Measurements from ENCODE around the gene TPSG1. TPM values are rescaled to one million over a fixed set of nuclear protein-coding genes. Genes with fewer than 3 reads are reported as not detected.

The TPSG1 gene
- total RNA-seq, 1 donor from 2014 or later, result 2.3 TPM

- no peaks in the 10 kb centered on the region for H3K9me3 ChIP-seq
- TF ChIP-seq, protein P1, sequence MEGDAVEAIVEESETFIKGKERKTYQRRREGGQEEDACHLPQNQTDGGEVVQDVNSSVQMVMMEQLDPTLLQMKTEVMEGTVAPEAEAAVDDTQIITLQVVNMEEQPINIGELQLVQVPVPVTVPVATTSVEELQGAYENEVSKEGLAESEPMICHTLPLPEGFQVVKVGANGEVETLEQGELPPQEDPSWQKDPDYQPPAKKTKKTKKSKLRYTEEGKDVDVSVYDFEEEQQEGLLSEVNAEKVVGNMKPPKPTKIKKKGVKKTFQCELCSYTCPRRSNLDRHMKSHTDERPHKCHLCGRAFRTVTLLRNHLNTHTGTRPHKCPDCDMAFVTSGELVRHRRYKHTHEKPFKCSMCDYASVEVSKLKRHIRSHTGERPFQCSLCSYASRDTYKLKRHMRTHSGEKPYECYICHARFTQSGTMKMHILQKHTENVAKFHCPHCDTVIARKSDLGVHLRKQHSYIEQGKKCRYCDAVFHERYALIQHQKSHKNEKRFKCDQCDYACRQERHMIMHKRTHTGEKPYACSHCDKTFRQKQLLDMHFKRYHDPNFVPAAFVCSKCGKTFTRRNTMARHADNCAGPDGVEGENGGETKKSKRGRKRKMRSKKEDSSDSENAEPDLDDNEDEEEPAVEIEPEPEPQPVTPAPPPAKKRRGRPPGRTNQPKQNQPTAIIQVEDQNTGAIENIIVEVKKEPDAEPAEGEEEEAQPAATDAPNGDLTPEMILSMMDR (IDR thresholded peaks at IDR 0.05), result no peak
- H3K4me1 ChIP-seq, result no peaks in the 10 kb centered on the region
- no peak overlapping the region for H3K4me3 ChIP-seq
- DNase-seq (no peak), ATAC-seq (no peak)
- intact Hi-C loops (cut with DNase I), result no loop called here
- no peaks in the 10 kb centered on the region for H3K36me3 ChIP-seq
- peaks cover 6% of the 10 kb centered on the region for H3K27me3 ChIP-seq
- no peak overlapping the region for H3K27ac ChIP-seq
These were observed 51.1 kb downstream of the TPSG1 start for GRCh38 chr16:1173788-1174451.

- no peak for DNase-seq
- Histone ChIP-seq H3K27ac (no peak overlapping the region), H3K4me3 (no peak overlapping the region), H3K9me3 (no peaks in the 10 kb centered on the region), H3K27me3 (peaks cover 6% of the 10 kb centered on the region), H3K36me3 (no peaks in the 10 kb centered on the region), H3K4me1 (no peaks in the 10 kb centered on the region)
- intact Hi-C loops (cut with DNase I), result no loop called here
- TF ChIP-seq, protein P1 (IDR thresholded peaks at IDR 0.05), result no peak
- ATAC-seq, result no peak
These were observed 52.4 kb downstream of the TPSG1 start for GRCh38 chr16:1172651-1173050.

GRCh38 chr16:1171854-1172428, 53.1 kb downstream of the TPSG1 start:
- Histone ChIP-seq H3K4me1 (no peaks in the 10 kb centered on the region), H3K36me3 (no peaks in the 10 kb centered on the region), H3K4me3 (no peak overlapping the region), H3K9me3 (no peaks in the 10 kb centered on the region), H3K27me3 (peaks cover 6% of the 10 kb centered on the region), H3K27ac (no peak overlapping the region)
- TF ChIP-seq, protein P1 (IDR thresholded peaks at IDR 0.05), result no peak
- ATAC-seq, result no peak
- no peak for DNase-seq
- intact Hi-C loops (cut with DNase I), result no loop called here

Other genes with a start within 250 kb of the TPSG1 start
- gene SOX8, start 243.5 kb downstream of the TPSG1 start, total RNA-seq, result 0.81 TPM
- gene SSTR5, start 152.5 kb downstream of the TPSG1 start, total RNA-seq, result not detected
- not detected for gene C1QTNF8, start 129.0 kb downstream of the TPSG1 start, total RNA-seq
- 10.9 TPM for gene CACNA1H, start 72.2 kb downstream of the TPSG1 start, total RNA-seq
- 181 TPM for gene TPSB2, start 4.9 kb upstream of the TPSG1 start, total RNA-seq
- 122 TPM for gene TPSAB1, start 15.4 kb upstream of the TPSG1 start, total RNA-seq
- gene TPSD1, start 30.8 kb upstream of the TPSG1 start, total RNA-seq, result 9.4 TPM
- gene UBE2I, start 84.4 kb upstream of the TPSG1 start, total RNA-seq, result 95.6 TPM
- gene BAIAP3, start 108.4 kb upstream of the TPSG1 start, total RNA-seq, result 3.0 TPM
- gene TSR3, start 126.6 kb upstream of the TPSG1 start, total RNA-seq, result 43.8 TPM
- gene GNPTG, start 126.7 kb upstream of the TPSG1 start, total RNA-seq, result 82.9 TPM
- 19.9 TPM for gene UNKL, start 189.4 kb upstream of the TPSG1 start, total RNA-seq
- 9.1 TPM for gene UQCC4, start 195.5 kb upstream of the TPSG1 start, total RNA-seq
- not detected for gene PERCC1, start 205.8 kb upstream of the TPSG1 start, total RNA-seq
- gene CCDC154, start 219.3 kb upstream of the TPSG1 start, total RNA-seq, result 4.1 TPM
- 138 TPM for gene CLCN7, start 249.8 kb upstream of the TPSG1 start, total RNA-seq

Data from upper lobe of right lung (tissue), 1 donor.